SHP77 (cell line): ENCODE results near the gene ABCA3.

ENCODE experiments used
- DNase-seq, 2 experiments: peaks; one replicate each; lab custom pipeline; 2025; lab: John Stamatoyannopoulos, UW

Gene ABCA3

DNA sequence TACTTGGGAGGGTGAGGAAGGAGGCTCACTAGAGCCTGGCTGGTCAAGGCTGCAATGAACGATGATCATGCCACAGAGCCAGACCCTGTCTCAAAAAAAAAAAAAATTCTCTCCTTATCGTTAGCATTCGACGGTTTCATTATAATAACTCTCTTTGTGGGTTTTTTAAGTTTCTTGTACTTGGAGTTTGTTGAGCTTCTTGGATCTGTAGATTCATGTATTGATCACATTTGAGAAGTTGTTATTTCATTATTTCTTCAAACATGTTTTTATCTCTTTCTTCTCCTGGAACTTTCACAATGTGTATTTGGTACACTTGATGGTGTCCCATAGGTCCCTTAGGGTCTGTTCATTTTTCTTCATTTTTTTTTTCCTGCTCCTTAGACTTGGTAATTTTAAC is 16.8 kb upstream of the ABCA3 start:
- DNase-seq: no peak

DNA sequence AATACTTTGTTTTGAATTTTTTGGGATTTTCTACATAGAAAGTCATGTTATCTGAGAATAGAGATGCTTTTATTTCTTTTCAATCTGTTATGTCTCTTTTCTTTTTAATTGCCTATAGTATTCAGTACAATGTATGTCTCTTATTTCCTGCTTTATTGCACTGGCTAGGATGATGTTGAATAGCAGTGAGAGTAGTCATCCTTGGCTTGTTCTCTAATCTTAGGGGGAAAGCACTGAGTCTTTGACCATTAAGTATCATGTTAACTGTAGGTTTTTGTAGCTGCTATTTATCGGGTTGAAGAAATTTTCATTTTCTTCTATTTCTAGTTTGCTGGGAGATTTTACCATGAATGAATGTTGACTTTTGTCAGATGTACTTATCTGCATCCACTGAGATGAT is 10.0 kb upstream of the ABCA3 start:
- DNase-seq: no peak

DNA sequence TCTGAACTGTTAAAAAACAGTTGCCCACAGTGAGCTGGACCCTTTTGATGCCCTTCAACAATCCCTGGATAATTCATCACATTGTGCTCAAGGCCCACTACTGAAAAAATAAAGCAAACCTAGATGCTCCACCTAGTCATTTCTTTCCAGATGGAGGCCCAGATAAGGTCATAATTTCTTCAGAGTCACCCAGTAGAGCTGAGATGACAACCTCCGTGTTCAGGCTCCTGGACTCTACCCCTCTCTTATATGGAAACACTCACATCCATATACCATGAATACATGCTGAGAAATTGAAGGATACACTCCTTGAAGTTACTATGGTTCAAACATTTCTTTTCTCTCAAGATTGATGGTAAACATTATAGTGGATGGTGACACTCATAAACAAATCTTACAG is 2.7 kb upstream of the ABCA3 start:
- no peak for DNase-seq

DNA sequence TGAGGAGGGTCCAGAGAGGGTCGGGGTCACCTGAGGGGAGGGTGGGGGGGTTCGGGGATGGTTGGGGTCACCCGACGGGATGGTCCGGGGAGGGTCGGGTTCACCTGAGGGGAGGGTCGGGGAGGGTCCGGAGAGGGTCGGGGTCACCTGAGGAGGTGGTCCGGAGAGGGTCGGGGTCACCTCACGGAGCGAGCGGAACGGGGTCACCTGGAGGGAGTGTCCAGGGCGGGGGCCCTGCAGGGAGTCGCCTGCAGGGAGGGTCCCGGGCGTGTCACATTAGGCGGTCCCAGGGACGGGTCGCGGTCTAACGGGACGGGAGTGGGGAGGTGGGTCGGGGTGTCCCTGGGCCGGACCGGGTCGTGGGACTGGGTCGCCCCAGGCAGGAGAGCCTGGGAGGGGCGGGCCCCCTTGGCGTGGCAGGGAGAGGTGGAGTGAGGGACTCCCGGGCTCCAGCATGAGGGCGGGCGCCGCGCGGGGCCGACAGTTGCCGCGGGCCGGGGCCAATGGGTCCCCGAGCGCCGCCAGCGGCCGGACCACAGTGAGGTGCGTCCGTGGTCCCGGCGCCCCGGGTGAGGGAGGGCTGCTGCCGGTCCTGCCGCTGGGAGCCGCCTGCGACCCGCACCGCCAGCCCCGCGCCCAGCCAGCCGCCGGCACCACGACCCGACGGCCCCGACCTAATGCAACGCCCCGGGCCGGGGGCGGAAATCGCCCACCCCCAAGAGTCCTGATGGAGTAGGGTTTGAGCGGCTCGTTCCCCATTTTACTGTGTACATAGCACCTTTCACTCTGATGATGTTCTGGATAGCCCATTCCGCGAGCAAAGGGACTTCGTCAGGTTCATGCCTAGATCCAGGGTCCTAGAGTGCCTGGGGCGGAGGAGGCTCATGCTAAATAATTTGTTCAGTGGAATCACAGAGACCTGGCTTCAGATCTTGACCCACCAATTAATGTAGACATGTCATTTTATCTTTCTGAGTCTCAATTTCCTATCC is 1.2 kb upstream of the ABCA3 start:
- no peak for DNase-seq

DNA sequence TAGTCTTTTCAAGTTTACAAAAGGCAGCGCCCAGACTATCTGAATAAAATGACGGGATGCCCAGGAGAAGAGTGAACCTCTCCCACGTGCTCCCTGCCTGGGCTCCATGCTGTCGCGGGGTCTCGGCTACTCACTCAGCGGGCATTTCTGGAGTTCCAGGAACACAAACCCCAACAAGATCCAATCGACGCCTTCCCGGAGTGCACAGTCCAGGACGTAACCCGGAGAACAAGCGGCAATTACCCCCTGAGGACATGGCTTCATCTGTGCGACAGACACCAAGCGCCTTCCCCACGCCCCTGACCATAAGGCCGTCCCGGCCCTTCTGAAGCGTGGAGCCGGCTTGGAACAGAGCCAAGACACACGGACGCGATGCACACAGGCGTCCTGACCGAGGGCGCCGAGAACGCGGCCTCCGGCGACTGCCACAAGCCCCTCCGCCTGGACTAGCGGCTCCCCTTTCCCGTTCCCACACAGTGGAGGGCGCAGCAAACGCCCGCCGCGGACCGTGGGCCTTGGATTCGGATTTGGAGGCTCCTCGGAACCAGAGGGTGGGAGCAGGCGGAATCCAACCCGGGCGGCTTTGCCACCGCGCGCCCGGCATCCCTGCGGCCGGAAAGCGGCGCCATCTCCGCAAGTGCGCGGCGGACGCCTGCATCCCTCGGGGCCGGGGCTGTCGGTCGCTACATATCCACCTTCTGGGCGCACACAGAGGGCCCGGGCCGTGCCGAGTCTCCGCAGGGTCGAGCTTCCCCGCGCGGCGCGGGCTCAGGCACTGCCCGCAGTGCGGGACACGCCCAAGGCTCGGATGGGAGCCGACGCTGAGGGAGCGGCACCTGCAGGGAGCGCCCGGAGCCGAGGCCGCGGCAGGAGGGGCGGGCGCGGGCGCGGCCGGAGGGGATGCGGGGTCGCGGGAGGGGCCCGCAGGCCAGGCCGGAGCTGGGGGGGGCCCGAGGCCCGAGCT is 725 bp downstream of the ABCA3 start:
- DNase-seq: peak; percentile 42 to 79

DNA sequence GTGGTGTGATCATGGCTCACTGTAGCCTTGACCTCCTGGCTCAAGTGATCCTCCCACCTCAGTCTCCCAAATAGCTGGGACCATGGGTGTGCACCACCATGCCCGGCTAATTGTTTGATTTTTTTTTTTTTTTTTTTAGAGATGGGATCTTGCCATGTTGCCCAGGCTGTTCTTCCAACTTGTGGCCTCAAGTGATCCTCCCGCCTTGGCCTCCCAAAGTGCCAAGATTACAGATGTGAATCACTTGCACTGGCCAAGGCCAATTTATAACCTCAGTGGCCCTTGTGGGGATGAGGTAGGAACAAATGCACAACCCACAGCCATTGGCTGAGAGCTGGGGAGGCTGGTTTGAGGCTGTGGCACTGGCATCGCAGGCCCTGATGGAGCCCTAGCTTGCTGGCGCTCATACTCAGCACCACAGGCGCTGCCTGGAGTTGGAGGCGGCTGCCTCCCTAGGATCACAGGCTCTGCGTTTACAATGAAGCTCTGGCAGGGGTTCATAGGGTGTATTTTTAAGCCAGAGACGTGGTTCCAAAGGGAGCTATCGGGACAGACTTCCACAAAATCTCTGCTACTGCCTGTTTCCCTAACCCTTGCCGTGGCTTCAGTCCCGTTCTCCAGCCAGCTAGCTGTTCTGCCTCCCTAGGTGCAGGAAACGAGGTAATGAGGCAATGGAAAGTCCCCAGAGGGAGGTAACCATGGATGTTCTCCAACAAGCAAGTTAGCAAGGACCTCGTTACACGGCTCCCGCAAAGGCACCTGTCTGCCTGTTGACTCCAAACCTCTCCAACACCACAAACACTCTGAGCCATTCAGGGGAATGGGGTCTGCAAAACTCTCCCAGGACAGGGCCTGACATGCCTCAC is 2.9 kb downstream of the ABCA3 start:
- DNase-seq: peak in 1 of 2 experiments; percentile 27

DNA sequence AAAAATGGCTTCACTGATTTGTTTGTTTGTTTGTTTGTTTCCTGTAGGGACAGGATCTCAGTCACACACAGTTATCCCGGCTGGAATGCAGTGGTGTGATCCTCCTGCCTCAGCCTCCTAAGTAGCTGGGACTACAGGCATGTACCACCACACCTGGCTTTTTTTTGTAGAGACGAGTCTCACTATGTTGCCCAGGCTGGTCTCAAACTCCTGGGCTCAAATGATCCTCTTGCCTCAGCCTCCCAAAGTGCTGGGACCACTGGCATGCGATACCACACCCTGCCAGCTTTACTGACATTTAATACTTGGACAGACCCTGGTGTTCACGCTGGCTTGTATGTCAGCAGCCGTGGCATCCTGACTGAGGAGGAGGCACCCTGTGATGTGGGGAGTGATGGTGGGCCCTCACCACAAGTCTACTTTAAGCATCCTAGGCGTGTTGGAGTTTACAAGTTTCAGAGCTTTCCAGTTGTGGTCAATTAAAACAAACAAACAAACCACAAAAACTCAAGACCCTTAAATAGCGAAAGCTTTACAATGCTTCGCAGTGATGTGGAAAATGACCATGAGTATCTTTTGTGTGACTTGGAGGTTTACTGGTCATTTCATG is 5.1 kb downstream of the ABCA3 start:
- DNase-seq: no peak

DNA sequence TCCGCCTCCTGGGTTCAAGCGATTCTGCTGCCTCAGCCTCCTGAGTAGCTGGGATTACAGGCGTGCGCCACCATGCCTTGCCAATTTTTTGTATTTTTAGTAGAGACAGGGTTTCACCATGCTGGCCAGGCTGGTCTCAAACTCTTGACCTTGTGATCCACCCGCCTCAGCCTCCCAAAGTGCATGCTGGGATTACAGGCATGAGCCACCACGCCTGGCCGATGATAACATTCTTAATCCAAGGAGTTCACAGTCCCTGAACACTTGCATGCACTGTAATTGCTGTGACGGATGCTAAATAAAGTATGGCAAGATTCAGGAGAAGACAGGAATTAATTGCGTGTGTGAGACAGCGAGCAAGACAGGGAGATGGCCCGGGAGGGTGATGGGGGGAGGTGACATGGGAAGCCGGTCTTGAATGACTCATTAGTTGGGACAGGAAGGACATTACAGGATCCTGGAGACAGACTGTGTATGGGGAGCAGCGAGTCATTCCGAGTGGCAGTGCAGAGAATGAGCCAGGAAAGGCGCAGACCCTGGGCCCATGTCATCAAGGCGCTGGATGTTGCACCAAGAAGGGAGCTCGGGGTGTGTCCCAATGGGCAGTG is 6.7 kb downstream of the ABCA3 start:
- DNase-seq: no peak

DNA sequence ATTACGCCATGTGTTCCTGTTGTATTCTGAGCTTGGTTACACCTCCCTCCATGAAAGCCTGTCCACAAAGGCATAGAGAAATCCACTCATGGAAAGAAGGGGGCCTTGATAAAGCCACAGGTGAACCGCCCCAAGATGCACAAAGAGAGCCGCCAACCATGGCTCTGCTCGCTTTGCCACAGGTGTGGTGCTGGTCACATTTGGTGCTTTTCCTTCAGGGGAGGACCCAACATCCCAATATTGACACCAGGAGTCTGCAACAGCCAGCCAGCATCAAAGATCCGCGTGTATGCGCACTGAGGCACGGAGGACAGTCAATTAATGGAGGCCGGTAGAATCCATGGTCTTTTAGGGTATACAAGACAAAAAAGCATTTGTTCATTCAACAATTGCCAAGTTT is 7.3 kb downstream of the ABCA3 start:
- no peak for DNase-seq

DNA sequence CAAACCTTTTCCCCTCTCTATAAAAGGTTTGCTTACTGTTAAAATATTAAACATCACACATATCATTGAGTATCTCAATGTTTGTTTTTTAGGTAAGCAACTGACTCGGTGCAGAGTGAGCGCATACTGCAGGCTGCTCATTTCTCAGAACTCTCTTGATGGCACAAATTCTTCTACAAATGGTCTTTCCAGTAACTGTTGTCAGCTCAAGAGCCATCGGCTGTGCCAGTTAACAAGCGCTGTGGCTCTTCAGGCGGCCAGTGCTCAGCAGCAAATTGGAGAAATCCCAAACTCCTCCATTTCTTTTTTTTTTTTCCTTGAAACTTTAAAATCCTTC is 8.6 kb downstream of the ABCA3 start:
- no peak for DNase-seq

DNA sequence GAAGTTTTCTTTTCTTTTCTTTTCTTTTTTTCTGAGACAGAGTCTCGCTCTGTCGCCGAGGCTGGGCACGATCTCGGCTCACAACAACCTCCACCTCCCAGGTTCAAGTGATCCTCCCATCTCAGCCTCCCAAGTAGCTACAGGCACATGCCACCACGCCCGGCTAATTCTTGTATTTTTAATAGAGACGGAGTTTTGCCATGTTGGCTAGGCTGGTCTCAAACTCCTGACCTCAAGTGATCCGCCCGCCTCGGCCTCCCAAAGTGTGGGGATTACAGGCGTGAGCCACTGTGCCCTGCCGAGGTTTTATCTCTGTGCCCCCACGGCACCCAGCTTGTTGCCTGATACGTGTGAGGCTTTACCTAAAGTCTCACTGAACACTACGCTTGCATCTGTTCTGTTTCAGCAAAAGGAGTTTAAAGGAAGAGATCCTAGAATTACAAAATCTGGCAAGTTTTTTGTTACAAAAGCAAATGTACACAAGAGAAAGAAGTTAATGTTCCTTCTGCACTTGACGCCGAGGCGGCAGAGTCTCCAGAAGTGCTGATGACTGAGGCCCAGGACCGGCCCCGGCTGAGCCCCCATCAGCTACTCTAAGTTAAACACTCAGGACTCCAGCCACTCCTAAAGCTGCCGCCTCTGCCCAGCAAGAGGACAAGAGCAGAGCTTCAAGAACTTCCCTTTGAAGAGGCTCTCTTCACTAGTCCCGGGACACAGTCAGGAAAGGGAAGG is 9.2 kb downstream of the ABCA3 start:
- DNase-seq: no peak

DNA sequence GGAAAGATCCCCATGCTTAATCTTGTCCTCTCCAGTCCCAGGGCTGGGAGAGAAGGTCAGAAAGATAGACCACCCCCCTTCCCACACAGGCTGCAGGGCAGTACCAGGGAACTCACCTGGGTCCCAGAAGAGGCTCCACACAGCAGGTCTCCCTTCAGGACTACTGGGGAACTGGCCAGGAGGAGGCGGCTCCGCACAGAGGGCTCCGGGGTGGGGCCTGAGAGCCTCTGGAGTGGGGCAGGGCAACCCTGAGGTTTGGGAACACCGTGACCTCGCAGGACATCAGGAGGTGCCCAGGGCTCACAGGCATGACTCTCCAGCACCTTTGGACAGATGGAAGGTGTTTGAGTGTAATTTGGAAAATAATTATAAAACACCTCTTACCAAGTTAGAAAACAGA is 11.0 kb downstream of the ABCA3 start:
- no peak for DNase-seq

DNA sequence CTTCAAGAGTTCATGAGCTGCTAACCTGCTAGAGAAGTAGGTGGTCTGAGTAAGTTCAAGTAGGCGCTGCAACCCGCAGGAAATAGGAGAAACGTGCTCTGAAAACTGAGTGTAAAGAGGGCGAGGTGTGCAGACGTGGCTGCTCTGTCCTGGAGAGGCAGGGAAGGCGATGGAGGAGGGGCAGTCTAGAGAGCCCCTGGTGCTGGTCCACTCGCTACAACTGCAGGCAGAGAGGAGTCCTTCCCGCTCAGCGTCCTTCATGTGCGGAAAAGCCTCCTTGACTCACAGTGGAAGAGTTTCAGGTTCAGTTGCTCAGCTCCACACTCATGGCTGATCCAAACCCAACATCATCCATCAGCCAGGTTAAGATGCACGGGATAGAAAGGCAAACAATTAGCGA is 12.1 kb downstream of the ABCA3 start:
- no peak for DNase-seq

DNA sequence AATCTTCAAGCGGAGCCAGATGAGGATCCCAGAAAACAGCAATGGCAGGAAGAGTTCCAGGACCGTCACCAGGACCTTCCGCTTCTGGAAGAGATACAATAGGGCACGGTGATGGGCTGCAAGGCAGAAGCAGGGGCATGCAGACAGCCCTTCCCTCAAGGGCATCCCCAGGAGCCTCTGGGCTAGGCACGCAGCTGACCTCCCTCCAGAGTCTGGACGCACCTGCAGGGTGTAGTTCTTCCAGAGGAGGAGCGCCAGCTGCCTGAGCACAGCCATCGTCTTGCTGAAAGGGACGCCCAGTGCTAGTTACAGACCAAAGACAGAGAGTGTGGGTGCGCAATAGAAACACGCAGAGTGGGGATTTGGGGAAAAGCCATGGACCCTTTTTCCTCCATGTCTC is 14.3 kb downstream of the ABCA3 start:
- DNase-seq: no peak

DNA sequence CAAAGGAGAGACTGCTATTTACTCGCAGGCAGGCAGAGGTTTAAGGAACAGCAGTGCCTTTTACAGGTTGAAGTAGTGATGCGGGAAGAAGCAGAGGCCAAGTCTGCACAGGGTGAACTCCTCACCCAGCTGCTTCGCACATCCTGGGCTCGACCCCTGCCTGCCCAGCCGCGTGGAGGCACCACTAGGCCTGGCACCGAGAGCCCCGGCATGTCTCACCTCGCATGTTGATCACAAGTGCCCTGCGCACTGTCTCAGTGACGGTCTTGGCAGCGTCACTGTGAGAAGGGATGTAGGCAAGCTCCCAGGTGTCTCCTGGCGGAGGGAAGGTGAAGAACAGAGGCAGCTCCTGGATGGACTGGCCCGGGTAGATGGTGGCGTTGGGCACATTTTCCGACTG is 14.7 kb downstream of the ABCA3 start:
- no peak for DNase-seq

DNA sequence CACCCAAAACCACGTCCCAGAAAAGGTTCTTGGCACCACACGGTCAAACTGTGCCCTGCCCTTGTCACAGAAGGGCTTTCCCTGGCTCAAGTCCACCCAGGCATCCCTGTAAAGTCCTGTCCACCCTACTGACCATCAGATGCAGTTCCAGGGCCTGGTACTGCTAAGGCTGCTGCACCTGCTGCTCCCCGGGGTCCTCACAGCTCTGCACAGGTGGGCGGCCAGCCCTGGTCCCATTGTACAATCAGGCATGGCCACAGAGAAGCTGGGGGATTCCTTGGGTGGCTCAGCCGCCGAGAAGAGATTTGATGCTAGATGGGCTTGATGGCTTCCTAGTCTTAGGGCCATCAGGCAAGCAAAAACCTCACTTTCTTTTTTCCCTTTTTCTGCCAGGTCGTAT is 15.3 kb downstream of the ABCA3 start:
- DNase-seq: no peak

DNA sequence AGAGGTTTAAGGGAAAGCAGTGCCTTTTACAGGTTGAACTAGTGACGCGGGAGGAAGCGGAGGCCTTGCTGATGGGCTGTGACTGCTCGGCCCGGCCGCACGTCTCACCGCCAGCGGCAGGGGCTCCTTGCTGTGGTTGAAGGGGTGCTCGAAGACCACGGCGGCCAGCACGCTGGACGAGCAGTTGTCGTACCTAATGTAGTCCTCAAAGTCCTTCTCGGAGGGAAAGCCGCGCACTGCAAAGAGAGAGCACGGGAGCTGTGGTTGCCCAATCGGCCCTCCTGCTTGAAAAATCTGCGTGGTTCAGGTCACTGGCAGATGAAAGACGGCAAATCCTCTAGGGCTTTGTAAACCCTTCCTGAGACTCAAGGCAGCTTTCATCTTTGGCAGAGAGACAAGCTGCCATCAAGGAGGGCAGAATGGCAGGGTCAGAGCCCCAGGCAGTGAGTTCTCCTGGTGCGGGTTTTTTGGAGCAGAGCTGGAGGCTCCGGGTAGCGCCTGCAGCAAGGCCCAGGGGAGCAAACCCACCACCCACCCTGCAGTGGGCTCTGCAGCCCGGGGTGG is 16.1 kb downstream of the ABCA3 start:
- DNase-seq: no peak

DNA sequence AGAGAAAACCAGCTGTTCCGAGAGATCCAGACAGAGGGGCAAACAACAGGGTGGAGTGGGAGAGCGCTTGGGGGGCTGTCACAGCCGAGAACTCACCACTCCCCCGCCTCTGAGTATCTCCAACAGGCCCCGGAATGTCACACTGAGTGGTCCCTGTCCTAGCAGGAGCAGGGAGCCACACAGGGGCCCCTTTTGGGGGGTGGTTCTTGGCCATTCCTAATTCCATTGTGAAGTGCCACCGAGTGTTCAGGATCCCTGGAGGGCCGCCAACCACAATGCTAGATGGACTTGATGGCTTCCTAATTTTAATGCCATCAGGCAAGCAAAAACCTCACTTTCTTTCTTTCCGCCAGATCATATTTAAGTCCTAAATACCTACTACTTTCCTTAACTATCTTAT is 16.8 kb downstream of the ABCA3 start:
- no peak for DNase-seq

DNA sequence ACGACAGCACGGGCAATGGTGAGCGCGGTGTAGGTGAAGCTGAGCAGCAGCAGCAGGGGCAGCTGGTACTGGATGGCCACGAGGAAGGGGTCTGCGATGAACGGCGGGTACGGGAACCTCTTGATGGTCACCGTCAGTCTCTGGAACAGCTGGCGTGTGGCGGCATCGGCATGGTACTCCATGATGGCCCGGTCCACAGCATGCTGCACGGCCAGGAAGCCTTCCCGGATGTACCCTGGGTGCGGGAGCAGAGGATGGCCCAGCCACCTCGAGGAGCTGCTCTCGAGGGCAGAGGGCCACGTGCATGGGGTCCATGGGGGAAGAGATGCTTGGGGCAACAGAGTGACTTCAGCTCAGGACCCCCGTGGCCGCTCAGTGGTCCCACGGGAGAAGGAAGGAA is 20.9 kb downstream of the ABCA3 start:
- no peak for DNase-seq
